Neural cell (in vitro differentiated cells): Measurements from ENCODE around the gene SLC26A11. TPM values are rescaled to one million over a fixed set of nuclear protein-coding genes. Genes with fewer than 3 reads are reported as not detected.

Source experiments
- H2AFZ ChIP-seq: fragments of 200-600, 300-800 bp; sonication (generic), shearing (Covaris generic); 2 replicates; pipeline ENCODE4 v1.6.0; 2014; ENCODE audit warnings: low read depth, mild to moderate bottlenecking, antibody characterized with exemption, low read length, moderate library complexity
- H3F3A ChIP-seq: fragments of 200-600 bp; shearing (Covaris generic); 2 replicates; pipeline ENCODE4 v1.6.1; 2016; ENCODE audit warnings: mild to moderate bottlenecking, moderate library complexity, mixed read lengths, antibody characterized with exemption, low read length; ENCODE audit not compliant: insufficient read depth, poor library complexity, severe bottlenecking
- H3K27ac ChIP-seq: fragments of 200-600, 300-800 bp; sonication (generic), shearing (Covaris generic); 2 replicates; pipeline ENCODE4 v1.5.1; 2014; ENCODE audit warnings: mild to moderate bottlenecking, low read length, moderate library complexity
- H3K27me3 ChIP-seq: fragments of 300-800, 200-600 bp; sonication (generic), shearing (Covaris generic); 2 replicates; pipeline ENCODE4 v1.6.0; 2014; ENCODE audit warnings: mild to moderate bottlenecking, low read depth, low read length, moderate library complexity; ENCODE audit not compliant: insufficient read depth
- H3K36me3 ChIP-seq: fragments of 300-800, 200-600 bp; sonication (generic), shearing (Covaris generic); 2 replicates; pipeline ENCODE4 v1.5.1; 2014; ENCODE audit warnings: mild to moderate bottlenecking, antibody characterized with exemption, low read length, moderate library complexity; ENCODE audit not compliant: insufficient read depth
- H3K4me2 ChIP-seq: fragments of 300-800, 200-600 bp; sonication (generic), shearing (Covaris generic); 2 replicates; pipeline ENCODE4 v1.6.0; 2014; ENCODE audit warnings: mild to moderate bottlenecking, low read length
- H3K4me3 ChIP-seq: fragments of 300-800, 200-600 bp; sonication (generic), shearing (Covaris generic); 2 replicates; pipeline ENCODE4 v1.5.1; 2014; ENCODE audit warnings: mild to moderate bottlenecking, low read length, moderate library complexity
- H3K79me2 ChIP-seq: fragments of 200-600 bp; shearing (Covaris generic); replicated peaks from 2 replicates; pipeline ENCODE4 v1.6.0; 2014; ENCODE audit warnings: mild to moderate bottlenecking, low read length, moderate library complexity; ENCODE audit not compliant: insufficient read depth
- H3K9ac ChIP-seq: fragments of 300-800, 200-600 bp; sonication (generic), shearing (Covaris generic); 2 replicates; pipeline ENCODE4 v1.6.1; 2016; ENCODE audit warnings: mild to moderate bottlenecking, low read length, mixed read lengths
- H3K9me2 ChIP-seq: fragments of 200-600 bp; shearing (Covaris generic); 2 replicates; pipeline ENCODE4 v1.6.1; 2016; ENCODE audit warnings: mild to moderate bottlenecking, low read length, mixed read lengths; ENCODE audit not compliant: insufficient read depth
- H3K9me3 ChIP-seq: fragments of 200-600, 300-800 bp; sonication (generic), shearing (Covaris generic); 2 replicates; pipeline ENCODE4 v1.6.1; 2016; ENCODE audit warnings: mild to moderate bottlenecking, mixed run types, low read length, moderate library complexity, mixed read lengths
- H4K20me1 ChIP-seq: fragments of 200-600 bp; shearing (Covaris generic); 2 replicates; pipeline ENCODE4 v1.6.1; 2016; ENCODE audit warnings: mild to moderate bottlenecking, mixed run types; ENCODE audit not compliant: insufficient read depth
- CTCF ChIP-seq: fragments of 450-650 bp; IDR thresholded peaks from 2 replicates; pipeline ENCODE4 v1.5.1; 2014; ENCODE audit warnings: antibody characterized with exemption, mild to moderate bottlenecking, moderate library complexity; ENCODE audit not compliant: poor library complexity, severe bottlenecking
- EP300 ChIP-seq: fragments of 450-650 bp; conservative IDR thresholded peaks from 2 replicates; pipeline ENCODE4 v1.6.1; 2014; ENCODE audit warnings: antibody characterized with exemption, mild to moderate bottlenecking, moderate library complexity; ENCODE audit not compliant: poor library complexity, severe bottlenecking
- MXI1 ChIP-seq: fragments of 450-650 bp; conservative IDR thresholded peaks from 2 replicates; pipeline ENCODE4 v1.6.1; 2014; ENCODE audit warnings: antibody characterized with exemption, mild to moderate bottlenecking; ENCODE audit not compliant: poor library complexity, severe bottlenecking
- RAD21 ChIP-seq: fragments of 450-650 bp; conservative IDR thresholded peaks from 2 replicates; pipeline ENCODE4 v1.6.1; 2014; ENCODE audit warnings: antibody characterized with exemption, mild to moderate bottlenecking, moderate library complexity
- REST ChIP-seq: IDR thresholded peaks from 2 replicates; pipeline ENCODE4 v1.6.1; 2012; ENCODE audit warnings: borderline replicate concordance
- SMC3 ChIP-seq: fragments of 450-650 bp; conservative IDR thresholded peaks from 2 replicates; pipeline ENCODE4 v1.6.1; 2014; ENCODE audit warnings: antibody characterized with exemption, mild to moderate bottlenecking, moderate library complexity; ENCODE audit not compliant: poor library complexity
- polyA plus RNA-seq: library from polyadenylated mRNA; depleted of rRNA; stranded (reverse); fragments of >200 nt; gene quantifications from 2 replicates; pipeline ENCODE4 v1.2.3, GENCODE V29; 2014

SLC26A11 gene
- polyA plus RNA-seq, 1 donor from 2014 or later: 18.6 TPM

GRCh38 chr17:80248001-80248893, 28.0 kb downstream of the SLC26A11 start:
- TF ChIP-seq REST (no peak), RAD21 (no peak), SMC3 (no peak)
- no peaks in the 10 kb centered on the region for H3F3A ChIP-seq
- no peak overlapping the region for H2AFZ ChIP-seq
- H3K9ac ChIP-seq: no peak overlapping the region
- no peaks in the 10 kb centered on the region for H3K79me2 ChIP-seq
- no peaks in the 10 kb centered on the region for H3K9me3 ChIP-seq
- no peak overlapping the region for H3K27ac ChIP-seq
- no peaks in the 10 kb centered on the region for H3K27me3 ChIP-seq
- H4K20me1 ChIP-seq: no peaks in the 10 kb centered on the region
- H3K9me2 ChIP-seq: no peaks in the 10 kb centered on the region
- no peaks in the 10 kb centered on the region for H3K36me3 ChIP-seq
- H3K4me3 ChIP-seq: no peak overlapping the region
- H3K4me2 ChIP-seq: no peak overlapping the region

GRCh38 chr17:80248894-80249710, 28.9 kb downstream of the SLC26A11 start:
- H3K9me2 ChIP-seq: no peaks in the 10 kb centered on the region
- H3K27ac ChIP-seq: no peak overlapping the region
- H3K27me3 ChIP-seq: no peaks in the 10 kb centered on the region
- H3K79me2 ChIP-seq: no peaks in the 10 kb centered on the region
- no peak overlapping the region for H3K9ac ChIP-seq
- no peak overlapping the region for H3K4me3 ChIP-seq
- no peaks in the 10 kb centered on the region for H3K36me3 ChIP-seq
- H2AFZ ChIP-seq: no peak overlapping the region
- H4K20me1 ChIP-seq: no peaks in the 10 kb centered on the region
- no peaks in the 10 kb centered on the region for H3K9me3 ChIP-seq
- H3K4me2 ChIP-seq: no peak overlapping the region
- TF ChIP-seq RAD21: no peak
- no peak for TF ChIP-seq MXI1
- H3F3A ChIP-seq: no peaks in the 10 kb centered on the region

- Histone ChIP-seq H3F3A (no peaks in the 10 kb centered on the region), H3K9ac (no peak overlapping the region), H3K27me3 (no peaks in the 10 kb centered on the region), H3K27ac (no peak overlapping the region), H3K4me3 (no peak overlapping the region), H3K9me2 (no peaks in the 10 kb centered on the region), H3K4me2 (no peak overlapping the region), H3K9me3 (no peaks in the 10 kb centered on the region), H3K36me3 (no peaks in the 10 kb centered on the region), H4K20me1 (no peaks in the 10 kb centered on the region), H3K79me2 (no peaks in the 10 kb centered on the region), H2AFZ (no peak overlapping the region)
- no peak for TF ChIP-seq RAD21
- TF ChIP-seq CTCF: no peak
- no peak for TF ChIP-seq EP300
- TF ChIP-seq SMC3: no peak
Measured at GRCh38 chr17:80251966-80252365, 31.7 kb downstream of the SLC26A11 start.
